ENCODE data around the gene NDUFV2.

Gene NDUFV2

DNA sequence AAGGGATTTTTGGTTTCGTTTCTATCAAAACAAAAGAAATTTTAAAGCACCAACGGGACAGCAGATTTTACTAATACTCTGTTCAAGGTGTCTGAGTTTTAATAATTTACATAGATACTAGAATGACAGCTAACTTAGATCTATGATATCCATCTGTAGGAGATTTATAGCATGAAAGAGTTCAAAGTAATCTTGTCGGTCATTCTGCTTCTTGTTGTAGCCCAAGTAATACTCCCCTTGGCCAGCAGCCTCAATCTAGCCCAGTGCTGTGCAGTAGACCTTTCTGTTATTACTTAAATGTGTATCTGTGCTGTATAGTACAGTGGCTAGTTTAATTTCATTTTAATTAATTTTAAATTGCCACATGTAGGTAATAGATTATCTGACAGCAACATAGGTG, 78.8 kb downstream of the NDUFV2 start:
- Histone ChIP-seq H3K36me3 (ENCODE audit: control insufficient read depth in 4 of 4, insufficient read depth in 4 of 4, low read length in 3 of 4) (peaks cover 2 to 12% (median 8%) of the 10 kb centered on the region in 4 experiments), H3K9me3 (ENCODE audit: control extremely low read depth in 1 of 5, control insufficient read depth in 4 of 5, insufficient read depth in 2 of 5, low read depth in 1 of 5, low read length in 4 of 5) (no peaks in the 10 kb centered on the region), H3K4me1 (ENCODE audit: control extremely low read depth in 1 of 4, control insufficient read depth in 4 of 4, insufficient read depth in 4 of 4, low read length in 3 of 4) (peaks cover 0 to 11% (median 10%) of the 10 kb centered on the region in 4 experiments), H3K27me3 (replicated peaks in 2 of 5; ENCODE audit: control insufficient read depth in 4 of 5, insufficient read depth in 5 of 5, low read length in 4 of 5) (no peaks in the 10 kb centered on the region), H3K27ac (ENCODE audit: insufficient read depth in 1 of 2, low read depth in 1 of 2, low read length in 2 of 2, poor library complexity in 1 of 2, severe bottlenecking in 2 of 2) (no peak overlapping the region), H3K4me3 (ENCODE audit: control insufficient read depth in 1 of 7, extremely low read depth in 1 of 7, insufficient read depth in 4 of 7, low read depth in 2 of 7, low read length in 6 of 7) (no peak overlapping the region)
- POLR2A ChIA-PET, result no interaction called here
- WGBS (ENCODE audit: insufficient coverage), result no CpG with 5 or more reads among the region's 3 CpGs
- no peak for DNase-seq
- CTCF ChIA-PET, result interaction anchor here (0.9 to 2.6 kb wide), 7 partner anchors 8 to 41 kb away, joined by 3 to 7 read pairs (median 4); no protein-coding TSS in a partner anchor

DNA sequence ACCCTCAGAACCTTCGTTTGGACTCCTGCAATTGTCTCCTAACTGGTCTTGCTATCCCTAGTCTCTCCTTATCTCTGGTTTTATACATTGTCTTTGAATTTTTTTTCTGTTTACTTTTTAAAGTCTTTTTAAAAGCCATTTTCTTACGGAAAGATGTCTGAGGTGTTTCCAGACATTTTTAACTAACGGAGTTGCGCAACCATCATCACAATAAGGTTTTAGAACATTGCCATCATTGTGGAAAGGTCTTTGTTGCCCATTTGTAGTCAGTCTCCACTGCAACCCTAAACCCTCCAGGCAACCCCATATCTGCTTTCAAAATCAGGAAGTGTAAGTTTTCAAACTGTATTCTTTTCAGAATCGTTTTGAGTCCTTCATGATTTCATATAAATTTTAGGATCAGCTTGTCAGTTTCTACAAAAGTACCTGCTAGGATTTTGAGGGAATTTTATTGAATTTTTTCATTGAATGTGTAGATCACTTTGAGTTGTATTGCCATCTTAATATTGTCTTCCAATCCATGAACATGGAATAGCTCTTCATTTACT, 80.4 kb downstream of the NDUFV2 start:
- CTCF ChIA-PET, result interaction anchor here (0.8 to 1.4 kb wide), 2 partner anchors 12 to 22 kb away, joined by 3 read pairs; no protein-coding TSS in a partner anchor
- no peaks in the 10 kb centered on the region for H3K9me3 ChIP-seq (ENCODE audit: control extremely low read depth in 1 of 5, control insufficient read depth in 4 of 5, insufficient read depth in 2 of 5, low read depth in 1 of 5, low read length in 4 of 5)
- 78% methylated on average over 3 of the region's 5 CpGs for WGBS (ENCODE audit: insufficient coverage)
- H3K36me3 ChIP-seq (ENCODE audit: control insufficient read depth in 4 of 4, insufficient read depth in 4 of 4, low read length in 3 of 4), result peaks cover 2 to 16% (median 9%) of the 10 kb centered on the region in 4 experiments
- no peak overlapping the region for H3K4me3 ChIP-seq (ENCODE audit: control insufficient read depth in 1 of 7, extremely low read depth in 1 of 7, insufficient read depth in 4 of 7, low read depth in 2 of 7, low read length in 6 of 7)
- POLR2A ChIA-PET, result no interaction called here
- no peaks in the 10 kb centered on the region for H3K27me3 ChIP-seq (replicated peaks in 2 of 5; ENCODE audit: control insufficient read depth in 4 of 5, insufficient read depth in 5 of 5, low read length in 4 of 5)
- no peak overlapping the region for H3K27ac ChIP-seq (ENCODE audit: insufficient read depth in 1 of 2, low read depth in 1 of 2, low read length in 2 of 2, poor library complexity in 1 of 2, severe bottlenecking in 2 of 2)
- no peak for DNase-seq
- H3K4me1 ChIP-seq (ENCODE audit: control extremely low read depth in 1 of 4, control insufficient read depth in 4 of 4, insufficient read depth in 4 of 4, low read length in 3 of 4), result peaks cover 0 to 11% (median 10%) of the 10 kb centered on the region in 4 experiments

All from common myeloid progenitor, CD34-positive (primary cell).